Measurements from ENCODE around the gene SOX12.

SOX12 gene

DNA sequence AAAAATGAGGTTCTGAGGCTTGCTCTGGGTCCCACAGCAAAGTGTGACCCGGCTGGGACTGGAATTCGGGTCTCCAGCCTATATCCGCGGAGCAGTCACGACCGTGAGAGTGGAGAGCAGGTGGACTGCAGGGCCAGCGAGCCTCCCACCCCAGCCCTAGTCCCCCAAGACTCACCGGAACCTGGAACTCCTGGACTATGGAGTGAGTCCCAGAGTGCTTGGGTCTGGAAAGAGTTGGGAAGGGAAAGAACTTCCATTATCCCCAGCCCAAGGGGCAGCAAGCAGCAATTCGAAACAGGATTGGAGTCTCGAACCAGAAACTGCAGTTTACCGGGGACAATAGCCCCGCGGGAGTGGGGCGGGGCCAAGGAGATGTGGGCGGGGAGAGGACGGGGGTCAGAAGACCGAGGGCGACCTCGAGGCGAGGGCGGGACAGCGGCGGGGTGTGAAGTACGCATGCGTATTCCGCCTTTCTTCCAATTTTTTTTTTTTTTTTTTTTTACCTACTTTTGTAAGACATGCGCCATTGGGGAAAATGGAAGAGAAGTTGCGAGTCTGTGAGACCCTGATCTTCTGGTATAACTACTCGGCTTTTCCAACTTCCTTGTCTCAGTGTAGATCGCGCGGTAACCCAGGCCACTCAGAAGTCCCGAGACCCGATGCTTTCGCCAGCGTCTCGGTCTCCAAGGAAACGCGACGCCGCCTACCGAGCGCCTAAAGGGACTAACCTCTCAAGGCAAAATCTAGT, 35.1 kb upstream of the SOX12 start, which contains the start of gene C20orf96:
Gene C20orf96 (minus strand): TSS at position 667 of the 748 bp plus-strand sequence. CDS start 140 bp downstream, at position 527.
- TF ChIP-seq POLR2AphosphoS5 (IDR thresholded peaks at IDR 0.05; ENCODE audit: low read depth) (no peak), GABPA (IDR thresholded peaks at IDR 0.05; ENCODE audit: low read depth) (no peak), SPI1 (IDR thresholded peaks at IDR 0.05; ENCODE audit: borderline replicate concordance, low read depth) (no peak)
- TF ChIP-seq, protein P1, sequence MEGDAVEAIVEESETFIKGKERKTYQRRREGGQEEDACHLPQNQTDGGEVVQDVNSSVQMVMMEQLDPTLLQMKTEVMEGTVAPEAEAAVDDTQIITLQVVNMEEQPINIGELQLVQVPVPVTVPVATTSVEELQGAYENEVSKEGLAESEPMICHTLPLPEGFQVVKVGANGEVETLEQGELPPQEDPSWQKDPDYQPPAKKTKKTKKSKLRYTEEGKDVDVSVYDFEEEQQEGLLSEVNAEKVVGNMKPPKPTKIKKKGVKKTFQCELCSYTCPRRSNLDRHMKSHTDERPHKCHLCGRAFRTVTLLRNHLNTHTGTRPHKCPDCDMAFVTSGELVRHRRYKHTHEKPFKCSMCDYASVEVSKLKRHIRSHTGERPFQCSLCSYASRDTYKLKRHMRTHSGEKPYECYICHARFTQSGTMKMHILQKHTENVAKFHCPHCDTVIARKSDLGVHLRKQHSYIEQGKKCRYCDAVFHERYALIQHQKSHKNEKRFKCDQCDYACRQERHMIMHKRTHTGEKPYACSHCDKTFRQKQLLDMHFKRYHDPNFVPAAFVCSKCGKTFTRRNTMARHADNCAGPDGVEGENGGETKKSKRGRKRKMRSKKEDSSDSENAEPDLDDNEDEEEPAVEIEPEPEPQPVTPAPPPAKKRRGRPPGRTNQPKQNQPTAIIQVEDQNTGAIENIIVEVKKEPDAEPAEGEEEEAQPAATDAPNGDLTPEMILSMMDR (IDR thresholded peaks at IDR 0.05; ENCODE audit: insufficient read depth, low read length), result no peak
- TF ChIP-seq, protein P2, sequence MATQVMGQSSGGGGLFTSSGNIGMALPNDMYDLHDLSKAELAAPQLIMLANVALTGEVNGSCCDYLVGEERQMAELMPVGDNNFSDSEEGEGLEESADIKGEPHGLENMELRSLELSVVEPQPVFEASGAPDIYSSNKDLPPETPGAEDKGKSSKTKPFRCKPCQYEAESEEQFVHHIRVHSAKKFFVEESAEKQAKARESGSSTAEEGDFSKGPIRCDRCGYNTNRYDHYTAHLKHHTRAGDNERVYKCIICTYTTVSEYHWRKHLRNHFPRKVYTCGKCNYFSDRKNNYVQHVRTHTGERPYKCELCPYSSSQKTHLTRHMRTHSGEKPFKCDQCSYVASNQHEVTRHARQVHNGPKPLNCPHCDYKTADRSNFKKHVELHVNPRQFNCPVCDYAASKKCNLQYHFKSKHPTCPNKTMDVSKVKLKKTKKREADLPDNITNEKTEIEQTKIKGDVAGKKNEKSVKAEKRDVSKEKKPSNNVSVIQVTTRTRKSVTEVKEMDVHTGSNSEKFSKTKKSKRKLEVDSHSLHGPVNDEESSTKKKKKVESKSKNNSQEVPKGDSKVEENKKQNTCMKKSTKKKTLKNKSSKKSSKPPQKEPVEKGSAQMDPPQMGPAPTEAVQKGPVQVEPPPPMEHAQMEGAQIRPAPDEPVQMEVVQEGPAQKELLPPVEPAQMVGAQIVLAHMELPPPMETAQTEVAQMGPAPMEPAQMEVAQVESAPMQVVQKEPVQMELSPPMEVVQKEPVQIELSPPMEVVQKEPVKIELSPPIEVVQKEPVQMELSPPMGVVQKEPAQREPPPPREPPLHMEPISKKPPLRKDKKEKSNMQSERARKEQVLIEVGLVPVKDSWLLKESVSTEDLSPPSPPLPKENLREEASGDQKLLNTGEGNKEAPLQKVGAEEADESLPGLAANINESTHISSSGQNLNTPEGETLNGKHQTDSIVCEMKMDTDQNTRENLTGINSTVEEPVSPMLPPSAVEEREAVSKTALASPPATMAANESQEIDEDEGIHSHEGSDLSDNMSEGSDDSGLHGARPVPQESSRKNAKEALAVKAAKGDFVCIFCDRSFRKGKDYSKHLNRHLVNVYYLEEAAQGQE (IDR thresholded peaks at IDR 0.05; ENCODE audit: insufficient replicate concordance, low read depth), result no peak
- Histone ChIP-seq H3K4me3 (replicated peaks; ENCODE audit: insufficient read depth, low read length) (peak within 1 kb of the TSS; percentile 76), H3K27me3 (ENCODE audit: insufficient read depth, poor library complexity, severe bottlenecking) (no peaks in the 10 kb centered on the region), H3K27ac (replicated peaks) (peak within 1 kb of the TSS; percentile 81)
- peak; percentile 75 to 95 for DNase-seq (ENCODE audit: low read depth in 1 of 2, low spot score in 1 of 2)

GRCh38 chr20:294602-295001, 30.8 kb upstream of the SOX12 start:
- TF ChIP-seq POLR2AphosphoS5 (IDR thresholded peaks at IDR 0.05; ENCODE audit: low read depth) (no peak), GABPA (IDR thresholded peaks at IDR 0.05; ENCODE audit: low read depth) (no peak), SPI1 (IDR thresholded peaks at IDR 0.05; ENCODE audit: borderline replicate concordance, low read depth) (no peak)
- TF ChIP-seq, protein P1 (IDR thresholded peaks at IDR 0.05; ENCODE audit: insufficient read depth, low read length), result no peak
- TF ChIP-seq, protein P2 (IDR thresholded peaks at IDR 0.05; ENCODE audit: insufficient replicate concordance, low read depth), result no peak
- Histone ChIP-seq H3K27me3 (ENCODE audit: insufficient read depth, poor library complexity, severe bottlenecking) (no peaks in the 10 kb centered on the region), H3K27ac (replicated peaks) (no peak overlapping the region), H3K4me3 (replicated peaks; ENCODE audit: insufficient read depth, low read length) (no peak overlapping the region)
- DNase-seq (ENCODE audit: low read depth in 1 of 2, low spot score in 1 of 2), result no peak

- H3K27me3 ChIP-seq (ENCODE audit: insufficient read depth, poor library complexity, severe bottlenecking), result no peaks in the 10 kb centered on the region
- no peak overlapping the region for H3K4me3 ChIP-seq (replicated peaks; ENCODE audit: insufficient read depth, low read length)
- H3K27ac ChIP-seq (replicated peaks), result no peak overlapping the region
- TF ChIP-seq GABPA (IDR thresholded peaks at IDR 0.05; ENCODE audit: low read depth), result no peak
- TF ChIP-seq POLR2AphosphoS5 (IDR thresholded peaks at IDR 0.05; ENCODE audit: low read depth), result no peak
- no peak for TF ChIP-seq SPI1 (IDR thresholded peaks at IDR 0.05; ENCODE audit: borderline replicate concordance, low read depth)
- TF ChIP-seq, protein P1 (IDR thresholded peaks at IDR 0.05; ENCODE audit: insufficient read depth, low read length), result no peak
- TF ChIP-seq, protein P2 (IDR thresholded peaks at IDR 0.05; ENCODE audit: insufficient replicate concordance, low read depth), result no peak
- no peak for DNase-seq (ENCODE audit: low read depth in 1 of 2, low spot score in 1 of 2)
Observed at GRCh38 chr20:295804-296203, 29.5 kb upstream of the SOX12 start.

Data from HL-60 (cell line).